K562 (cell line): Measurements from ENCODE around the gene RNF144A. TPM values are rescaled to one million over a fixed set of nuclear protein-coding genes. Genes with fewer than 3 reads are reported as not detected.

ENCODE experiments used
- ATAC-seq: fragments of 200-7000 bp; cut with Tn5 transposase; 3 replicates; pipeline ENCODE4 v1.9.1; 2020; ENCODE audit warnings: moderate library complexity
- BruUV-seq: library from RNA; stranded (reverse); fragments of 400-500 nt; replicated peaks from 2 replicates; lab custom pipeline; 2021; lab: Mats Ljungman, UMichigan
- CTCF ChIA-PET: fragments of 300-600 bp; formaldehyde crosslinking; extraction: SDS; loops from one replicate; lab custom pipeline; 2021; ENCODE audit warnings: low intra/inter-chr PET ratio; lab: Yijun Ruan, JAX
- POLR2A ChIA-PET: fragments of 300-600, 350-650 bp; sonication (Branson Sonifier 250); formaldehyde crosslinking; extraction: SDS; loops from one replicate; lab custom pipeline; 2021; ENCODE audit warnings: antibody characterized with exemption, inconsistent platforms; lab: Yijun Ruan, JAX
- DNase-seq, 4 experiments: peaks; one replicate each; pipeline versions ENCODE4 v3.0.0 to v3.0.0-alpha.2; 2011 to 2018; ENCODE audit warnings: low spot score in 3 of 4, mixed read lengths in 3 of 4; ENCODE audit errors: extremely low read depth in 1 of 4
- FAIRE-seq: peaks from 2 replicates; lab custom pipeline; 2011; peaks lifted over from hg19 to GRCh38; lab: Jason Lieb, UNC
- H2AFZ ChIP-seq: 2 replicates; pipeline ENCODE4 v1.6.0; 2011; ENCODE audit warnings: low read depth, low read length, control low read depth, inconsistent platforms
- H3K27ac ChIP-seq: fragments of 200-600 bp; 3 replicates; pipeline ENCODE4 v1.8.0; 2011; ENCODE audit warnings: low read depth, mild to moderate bottlenecking, control low read depth, inconsistent platforms, low read length, moderate library complexity, mixed read lengths; ENCODE audit errors: extremely low read depth
- H3K27me3 ChIP-seq, 2 experiments: fragments of 300-600 bp in 1 of 2; 2 replicates in 1 of 2; 3 replicates in 1 of 2; pipeline versions ENCODE4 v1.6.0 to v1.8.0; 2011; ENCODE audit warnings: inconsistent platforms in 2 of 2, low read length in 2 of 2, mild to moderate bottlenecking in 1 of 2, mixed read lengths in 1 of 2, moderate library complexity in 1 of 2; ENCODE audit not compliant: control insufficient read depth in 2 of 2, insufficient read depth in 2 of 2
- H3K36me3 ChIP-seq: fragments of 300-600 bp; 3 replicates; pipeline ENCODE4 v1.8.0; 2011; ENCODE audit warnings: mild to moderate bottlenecking, low read length, inconsistent platforms; ENCODE audit not compliant: control insufficient read depth, insufficient read depth
- H3K4me1 ChIP-seq, 2 experiments: fragments of 200-600 bp in 1 of 2; replicated peaks in 1 of 2; 2 replicates in 1 of 2; 3 replicates in 1 of 2; pipeline versions ENCODE4 v1.5.1 to v1.8.0; 2011; ENCODE audit warnings: inconsistent platforms in 2 of 2, low read length in 2 of 2, mild to moderate bottlenecking in 1 of 2, mixed read lengths in 1 of 2, moderate library complexity in 1 of 2; ENCODE audit not compliant: control insufficient read depth in 2 of 2, insufficient read depth in 2 of 2
- H3K4me2 ChIP-seq: 2 replicates; pipeline ENCODE4 v1.6.1; 2011; ENCODE audit warnings: low read length, control low read depth, inconsistent platforms, mixed read lengths; ENCODE audit not compliant: insufficient read depth
- H3K4me3 ChIP-seq: fragments of 200-600 bp; sonication (generic), shearing (Covaris generic); 2 replicates; pipeline ENCODE4 v1.5.1; 2016; ENCODE audit warnings: control low read depth, inconsistent platforms
- H3K79me2 ChIP-seq: fragments of 200-600 bp; 3 replicates; pipeline ENCODE4 v1.8.0; 2011; ENCODE audit warnings: low read length, inconsistent platforms; ENCODE audit not compliant: control insufficient read depth, insufficient read depth
- H3K9ac ChIP-seq, 2 experiments: 2 replicates each; pipeline versions ENCODE4 v1.6.0 to v1.6.1; 2011; ENCODE audit warnings: low read depth in 2 of 2, low read length in 2 of 2, control low read depth in 1 of 2, inconsistent platforms in 1 of 2, mild to moderate bottlenecking in 1 of 2, mixed read lengths in 1 of 2; ENCODE audit not compliant: insufficient read depth in 1 of 2
- H3K9me1 ChIP-seq: one replicate; pipeline ENCODE4 v1.6.0; 2011; ENCODE audit warnings: inconsistent platforms, mild to moderate bottlenecking, low read length, moderate library complexity; ENCODE audit not compliant: control insufficient read depth, insufficient read depth
- H3K9me3 ChIP-seq: replicated peaks from 2 replicates; pipeline ENCODE4 v1.5.1; 2011; ENCODE audit warnings: low read depth, low read length, inconsistent platforms; ENCODE audit not compliant: control insufficient read depth, insufficient read depth
- H4K20me1 ChIP-seq: replicated peaks from 2 replicates; pipeline ENCODE4 v1.6.1; 2011; ENCODE audit warnings: low read length, inconsistent platforms, mixed read lengths; ENCODE audit not compliant: control insufficient read depth, insufficient read depth
- ATF1 ChIP-seq, 2 experiments: fragments of 450-650 bp in 1 of 2; IDR thresholded peaks; 2 replicates each; pipeline ENCODE4 v1.6.1; 2016; ENCODE audit warnings: missing compliant biosample characterization in 1 of 2, missing genetic modification characterization in 1 of 2
- CCAR2 ChIP-seq: fragments of 200-400 bp; formaldehyde crosslinking; IDR thresholded peaks from 2 replicates; pipeline ENCODE4 v1.6.1; 2017; ENCODE audit warnings: mild to moderate bottlenecking, low read depth, low read length
- CREBBP ChIP-seq: IDR thresholded peaks from one replicate; pipeline ENCODE4 v1.6.1; 2012; ENCODE audit warnings: low read depth, mild to moderate bottlenecking, control low read depth, inconsistent platforms, low read length
- DDX20 ChIP-seq: fragments of 450-650 bp; IDR thresholded peaks from 2 replicates; pipeline ENCODE4 v1.6.1; 2016; ENCODE audit warnings: missing genetic modification characterization, low read depth, mild to moderate bottlenecking, missing compliant biosample characterization, moderate library complexity
- FIP1L1 ChIP-seq: fragments of 200-400 bp; formaldehyde crosslinking; IDR thresholded peaks from 2 replicates; pipeline ENCODE4 v1.6.1; 2018; ENCODE audit warnings: mild to moderate bottlenecking, low read depth, low read length; ENCODE audit not compliant: poor library complexity, severe bottlenecking
- FOS ChIP-seq: IDR thresholded peaks from 3 replicates; pipeline ENCODE4 v1.6.1; 2011; ENCODE audit not compliant: insufficient read length; ENCODE audit errors: extremely low read depth
- FOXA3 ChIP-seq, 2 experiments: fragments of 450-650 bp in 1 of 2; sonication (generic) in 1 of 2; formaldehyde crosslinking; IDR thresholded peaks in 1 of 2; conservative IDR thresholded peaks in 1 of 2; 2 replicates each; pipeline versions ENCODE4 v1.4.0 to v1.8.0; 2020 to 2022; ENCODE audit warnings: mild to moderate bottlenecking in 2 of 2, missing genetic modification reagents in 1 of 2
- RBM22 ChIP-seq: fragments of 200-400 bp; formaldehyde crosslinking; IDR thresholded peaks from 2 replicates; pipeline ENCODE4 v1.6.1; 2018; ENCODE audit warnings: low read length, low read depth; ENCODE audit not compliant: poor library complexity, severe bottlenecking
- STAG1 ChIP-seq: sonication (generic); formaldehyde crosslinking; IDR thresholded peaks from 2 replicates; pipeline ENCODE4 v1.5.0; 2020; ENCODE audit warnings: missing genetic modification reagents, borderline replicate concordance
- TFAP4 ChIP-seq: sonication (generic); formaldehyde crosslinking; IDR thresholded peaks from 2 replicates; pipeline ENCODE4 v1.8.0; 2022; ENCODE audit warnings: missing genetic modification reagents, mild to moderate bottlenecking, moderate library complexity, borderline replicate concordance
- ZNF436 ChIP-seq: fragments of 250-450, 450-650 bp; sonication (Bioruptor Pico); formaldehyde crosslinking; IDR thresholded peaks from 2 replicates; pipeline ENCODE4 v1.7.0; 2020; ENCODE audit warnings: mild to moderate bottlenecking
- WGBS: fragments of 100-300 bp; shearing (Covaris generic); methylation state at CpG from one replicate; pipeline ENCODE4 v1.1.6; 2016; ENCODE audit warnings: low coverage, mixed read lengths; ENCODE audit not compliant: insufficient coverage; ENCODE audit errors: missing lambda C conversion rate; 5-methylcytosine and 5-hydroxymethylcytosine counted together
- in situ Hi-C: fragments of 300-500 bp; cut with MboI; formaldehyde crosslinking; loops from 4 replicates; pipeline ENCODE4 v1.15.0; 2018; ENCODE audit warnings: inconsistent platforms, mixed read lengths
- intact Hi-C: fragments of 100-400 bp; cut with micrococcal nuclease; formaldehyde crosslinking; loops from 2 replicates; pipeline ENCODE4 v1.14.2; 2022
- polyA plus RNA-seq, 8 experiments: library from polyadenylated mRNA; depleted of rRNA in 4 of 8; stranded (reverse) in 5 of 8; unstranded in 3 of 8; fragments of >200 nt; fragmentation: Nextera tagmentation in 2 of 8; fragmentation: Illumina TruSeq in 1 of 8; extraction: Ambion mirVana in 2 of 8; extraction: Trizol in 1 of 8; gene quantifications; 2 replicates each; pipeline versions ENCODE4 v1.2.1 to v1.2.3, GENCODE V29; 2011 to 2014; ENCODE audit warnings: inconsistent platforms in 1 of 8, missing spikeins in 1 of 8
- total RNA-seq, 7 experiments: library from RNA; depleted of rRNA in 6 of 7; stranded (reverse); fragments of >200 nt in 6 of 7; fragmentation: Illumina TruSeq in 2 of 7; extraction: Trizol in 2 of 7; gene quantifications; 2 replicates each; pipeline versions ENCODE4 v1.2.1 to v1.2.3, GENCODE V29; 2011 to 2021; ENCODE audit warnings: low replicate concordance in 1 of 7
- TF ChIP-seq, protein P1 (sequence below): sonication (generic); formaldehyde crosslinking; IDR thresholded peaks from 2 replicates; pipeline ENCODE4 v1.8.1; 2023; ENCODE audit warnings: mild to moderate bottlenecking, missing genetic modification reagents

The RNF144A gene
- total and polyA plus RNA-seq, 9 of the 15 experiments (the other 6 are each of a cell fraction or from before 2014, with no cell fraction given) = 0.96 to 11.3 (median 6.2) TPM

DNA sequence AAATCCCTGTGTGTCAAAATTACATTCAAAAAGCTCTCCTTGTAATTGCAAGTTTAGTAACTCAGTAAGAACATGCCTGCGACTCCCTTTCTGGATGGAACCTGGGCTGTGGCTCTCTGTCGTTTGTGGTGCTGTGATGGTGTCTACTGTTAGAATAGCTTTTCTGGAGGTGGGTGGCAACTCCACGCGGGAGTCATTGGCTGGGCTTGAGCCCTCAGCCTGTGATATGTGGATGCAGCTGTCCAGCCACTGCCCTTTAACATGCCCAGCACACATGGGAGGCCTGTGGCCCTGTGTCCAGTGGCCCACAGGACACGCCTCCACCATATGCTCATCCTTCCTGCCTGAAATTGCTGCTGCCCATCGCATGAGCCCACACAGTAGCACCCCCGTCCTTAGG, 124.2 kb downstream of the RNF144A start (continued):
- no peak for TF ChIP-seq TFAP4 (CRISPR knock-in tag)
- TF ChIP-seq FOS = no peak
- no peak for TF ChIP-seq DDX20 (tag)

DNA sequence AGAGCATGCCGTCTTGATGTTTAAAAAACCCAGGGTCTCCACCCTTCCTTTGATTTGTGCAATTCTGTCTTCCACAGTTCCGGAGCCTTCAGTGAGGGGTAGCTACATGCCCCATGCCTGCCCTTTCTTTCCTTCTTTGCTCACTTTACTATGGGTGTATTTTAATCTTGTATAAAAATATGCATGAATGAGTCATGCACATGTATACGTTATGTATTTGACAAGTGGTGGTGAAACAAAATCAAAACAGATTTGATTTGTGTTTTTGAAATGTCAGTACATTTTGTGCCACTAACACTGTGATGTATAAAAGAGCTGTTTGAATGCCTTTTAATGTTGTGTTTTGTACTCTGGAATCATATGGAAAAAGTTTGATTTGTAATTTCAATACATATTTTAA, 126.5 kb downstream of the RNF144A start:
- DNase-seq (no peak), FAIRE-seq (no peak), ATAC-seq (no peak)
- POLR2A ChIA-PET = no interaction called here
- CTCF ChIA-PET = interaction anchor here (1.8 to 2.0 kb wide), 2 partner anchors 146 to 198 kb away, joined by 4 to 15 read pairs; no protein-coding TSS in a partner anchor
- Histone ChIP-seq H3K4me2 (no peak overlapping the region), H4K20me1 (no peaks in the 10 kb centered on the region), H3K9me3 (no peaks in the 10 kb centered on the region), H3K4me3 (no peak overlapping the region), H3K9ac (no peak overlapping the region), H3K79me2 (no peaks in the 10 kb centered on the region), H3K4me1 (no peaks in the 10 kb centered on the region; a peak in 1 of 5 replicates), H3K27ac (no peak overlapping the region), H2AFZ (no peak overlapping the region), H3K27me3 (no peaks in the 10 kb centered on the region), H3K9me1 (no peaks in the 10 kb centered on the region), H3K36me3 (no peaks in the 10 kb centered on the region)
- no TSS peak for BruUV-seq
- WGBS = 55% methylated on average over 3 of the region's 3 CpGs
- intact Hi-C loops (loop anchor here (1.0 kb wide), 2 partner anchors 146 to 217 kb away; no protein-coding TSS in a partner anchor), in situ Hi-C loops (no loop called here)
- TF ChIP-seq, protein P1, sequence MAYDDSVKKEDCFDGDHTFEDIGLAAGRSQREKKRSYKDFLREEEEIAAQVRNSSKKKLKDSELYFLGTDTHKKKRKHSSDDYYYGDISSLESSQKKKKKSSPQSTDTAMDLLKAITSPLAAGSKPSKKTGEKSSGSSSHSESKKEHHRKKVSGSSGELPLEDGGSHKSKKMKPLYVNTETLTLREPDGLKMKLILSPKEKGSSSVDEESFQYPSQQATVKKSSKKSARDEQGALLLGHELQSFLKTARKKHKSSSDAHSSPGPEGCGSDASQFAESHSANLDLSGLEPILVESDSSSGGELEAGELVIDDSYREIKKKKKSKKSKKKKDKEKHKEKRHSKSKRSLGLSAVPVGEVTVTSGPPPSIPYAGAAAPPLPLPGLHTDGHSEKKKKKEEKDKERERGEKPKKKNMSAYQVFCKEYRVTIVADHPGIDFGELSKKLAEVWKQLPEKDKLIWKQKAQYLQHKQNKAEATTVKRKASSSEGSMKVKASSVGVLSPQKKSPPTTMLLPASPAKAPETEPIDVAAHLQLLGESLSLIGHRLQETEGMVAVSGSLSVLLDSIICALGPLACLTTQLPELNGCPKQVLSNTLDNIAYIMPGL (CRISPR knock-in tag) = no peak
- no peak for TF ChIP-seq FIP1L1
- no peak for TF ChIP-seq ATF1 (CRISPR knock-in tag; IDR thresholded peaks at IDR 0.05)
- no peak for TF ChIP-seq ATF1 (tag; IDR thresholded peaks at IDR 0.05)
- no peak for TF ChIP-seq FOXA3 (CRISPR knock-in tag; conservative IDR thresholded peaks at IDR 0.05 in 1 of 2, IDR thresholded peaks at IDR 0.05 in 1 of 2)
- no peak for TF ChIP-seq CCAR2
- TF ChIP-seq ZNF436 (CRISPR knock-in tag) = no peak
- no peak for TF ChIP-seq STAG1 (CRISPR knock-in tag)
- TF ChIP-seq RBM22 = no peak
- no peak for TF ChIP-seq CREBBP
